NCI-H2029 treated with DMSO at 0.1 percent for 48 hours (cell line): ENCODE measurements around the gene CLSTN2.

Experiments used
- DNase-seq: peaks from one replicate; lab custom pipeline; 2025; lab: John Stamatoyannopoulos, UW

CLSTN2 gene

DNA sequence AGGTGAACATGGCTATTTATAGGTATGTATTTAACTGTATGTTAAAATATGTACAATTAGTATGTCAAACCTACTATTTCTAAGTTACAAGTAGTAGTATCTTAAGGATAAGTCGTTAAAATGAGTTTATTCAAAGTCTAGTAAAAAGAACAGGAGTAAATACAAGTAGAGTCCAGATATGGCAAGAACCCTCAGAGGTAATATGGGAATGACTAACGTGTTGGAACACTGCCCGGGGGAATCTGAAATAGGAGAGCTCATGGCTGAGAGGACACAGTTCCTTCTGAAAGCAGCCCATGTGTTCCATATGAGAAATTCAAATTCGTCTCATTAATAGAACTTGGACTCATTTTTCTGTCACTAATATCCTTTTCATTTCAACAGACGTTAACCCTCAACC lies 158.8 kb downstream of the CLSTN2 start:
- peak; percentile 89 for DNase-seq

DNA sequence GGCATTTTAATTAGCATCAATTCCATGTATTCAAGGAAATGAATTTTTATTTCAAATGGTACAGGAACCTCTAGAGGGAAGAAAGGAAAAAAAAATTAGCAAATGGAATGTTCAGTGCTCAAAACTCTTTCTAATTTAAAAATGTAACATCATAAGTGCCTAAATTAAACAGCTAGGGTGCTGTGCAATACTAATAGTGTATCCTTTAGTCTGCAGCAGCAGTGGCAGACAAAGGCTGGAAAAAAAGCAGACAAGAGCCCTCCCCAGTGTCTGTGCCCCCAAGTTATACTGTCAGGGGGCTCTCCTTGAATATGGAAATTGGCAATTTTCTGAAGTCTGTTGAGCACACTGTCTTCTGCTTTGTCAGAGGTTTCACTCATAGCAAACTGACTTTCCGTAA lies 159.5 kb downstream of the CLSTN2 start:
- no peak for DNase-seq

DNA sequence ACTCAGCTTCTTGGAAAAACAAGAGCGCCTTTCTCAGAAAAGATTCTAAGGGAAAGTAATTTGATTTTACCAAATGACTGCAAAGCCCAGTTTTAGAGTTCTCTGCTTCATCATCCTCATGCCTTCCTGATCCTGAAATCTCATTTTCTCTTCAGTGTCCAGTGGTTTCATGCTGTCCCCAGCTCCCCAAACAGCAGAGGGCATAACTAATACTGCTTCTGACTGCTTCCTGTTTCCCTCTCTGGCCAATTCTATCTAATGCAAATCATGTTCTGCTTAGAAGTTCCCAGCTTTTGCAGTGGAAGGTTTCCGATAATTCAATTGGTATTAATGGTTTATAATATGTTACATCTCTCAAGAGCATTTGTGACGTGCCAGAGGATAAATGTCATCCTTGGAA lies 161.1 kb downstream of the CLSTN2 start:
- no peak for DNase-seq

DNA sequence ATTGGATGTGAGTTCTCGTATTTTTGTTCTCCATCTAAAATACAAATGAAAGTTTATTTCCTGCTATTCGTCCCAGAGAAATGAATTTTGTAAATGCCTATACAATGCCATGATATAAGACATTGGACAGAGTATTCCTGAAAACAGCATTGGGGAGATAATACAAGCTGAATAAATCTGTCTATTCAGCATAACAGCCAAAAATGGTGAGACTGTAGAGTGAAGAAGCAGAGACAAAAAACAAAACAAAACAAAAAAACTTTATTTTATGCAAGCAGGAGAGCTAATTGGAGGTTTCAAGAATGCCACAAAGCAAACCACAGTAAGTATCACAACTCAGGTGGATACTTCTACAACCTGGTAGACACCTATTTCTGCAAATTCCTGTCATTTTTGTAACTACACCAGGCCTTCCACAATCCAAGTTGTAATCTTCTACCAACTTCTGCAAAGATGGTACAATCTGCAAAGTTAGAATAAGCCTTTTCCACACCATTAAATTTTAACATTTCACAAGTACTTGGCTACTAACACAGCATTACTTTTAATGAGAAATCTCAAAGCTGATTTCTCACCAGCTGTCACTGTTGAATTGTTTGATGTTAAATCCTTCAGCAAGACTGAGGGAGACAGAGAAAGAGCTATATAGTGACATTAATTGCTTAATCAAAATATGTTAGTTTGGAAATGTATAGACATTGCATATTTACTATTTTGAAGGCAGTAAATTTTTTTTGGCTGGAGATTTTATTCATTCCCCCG lies 163.1 kb downstream of the CLSTN2 start:
- no peak for DNase-seq

DNA sequence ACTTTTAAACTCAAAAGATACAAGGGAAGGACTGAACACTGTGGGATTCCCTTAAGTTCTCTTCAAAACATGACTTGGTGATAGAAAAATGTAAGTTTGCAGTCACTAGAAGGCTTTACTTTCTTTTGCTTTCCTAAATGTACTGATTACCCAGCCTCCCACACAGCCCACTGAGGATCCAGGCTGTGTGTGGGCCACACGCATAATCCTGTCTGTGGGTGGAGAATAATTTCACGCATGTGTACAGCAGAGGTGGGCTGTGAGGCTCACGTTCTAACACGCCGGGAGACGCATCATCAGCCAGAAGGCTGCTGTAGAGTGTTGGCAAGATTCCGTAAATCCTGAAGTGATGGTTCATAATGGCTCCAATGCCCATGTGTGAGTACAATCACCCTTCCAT lies 165.5 kb downstream of the CLSTN2 start:
- no peak for DNase-seq

DNA sequence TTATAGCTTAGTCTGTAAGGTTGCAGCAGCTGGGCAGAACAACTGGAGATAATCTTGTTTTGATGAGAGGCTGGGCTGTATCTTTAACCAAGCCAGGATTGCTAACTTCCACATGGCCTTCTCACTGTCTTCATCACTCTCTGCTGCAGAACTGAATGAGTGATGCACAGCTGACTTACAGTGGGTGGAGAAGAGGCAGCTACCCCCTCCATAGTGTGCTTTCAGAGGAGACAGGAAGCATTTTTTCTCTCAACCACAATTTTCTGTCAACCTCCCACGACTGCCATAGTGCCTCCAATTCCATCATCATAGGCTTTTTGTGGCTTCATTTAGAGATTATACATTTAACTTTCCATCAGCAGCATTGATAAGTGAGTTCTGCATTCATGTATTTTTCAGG lies 168.2 kb downstream of the CLSTN2 start:
- no peak for DNase-seq

DNA sequence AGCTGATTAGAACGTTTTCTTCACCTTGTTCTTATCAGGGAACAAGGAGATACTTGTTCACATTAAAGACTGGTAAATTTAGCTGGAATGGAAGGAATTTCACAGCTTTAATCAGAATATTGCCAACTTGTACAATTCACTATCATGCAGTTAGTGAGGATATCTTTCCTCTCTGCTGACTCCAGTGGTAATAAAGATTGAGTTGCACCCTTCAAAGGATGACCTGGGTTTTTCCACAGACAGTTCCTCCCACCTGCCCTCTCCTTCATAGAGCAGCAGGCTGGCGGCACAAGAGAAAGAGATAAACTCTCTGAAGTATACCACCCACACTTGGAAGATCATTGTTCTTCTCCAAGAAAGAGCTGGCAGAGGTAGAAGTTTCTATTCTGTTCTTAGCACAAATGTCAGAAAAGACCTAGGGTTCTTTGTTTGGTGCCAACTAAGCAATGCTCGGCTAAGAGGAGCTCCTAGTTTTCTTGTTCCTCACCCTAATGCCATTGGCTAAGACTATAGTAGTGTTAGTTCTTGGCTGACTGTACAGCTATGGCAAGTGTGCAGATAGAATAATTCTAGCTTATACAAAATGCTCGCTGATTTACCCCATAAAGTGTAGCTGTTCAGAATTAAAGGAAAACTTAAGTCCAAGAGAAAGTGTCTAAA lies 169.1 kb downstream of the CLSTN2 start:
- DNase-seq = no peak

DNA sequence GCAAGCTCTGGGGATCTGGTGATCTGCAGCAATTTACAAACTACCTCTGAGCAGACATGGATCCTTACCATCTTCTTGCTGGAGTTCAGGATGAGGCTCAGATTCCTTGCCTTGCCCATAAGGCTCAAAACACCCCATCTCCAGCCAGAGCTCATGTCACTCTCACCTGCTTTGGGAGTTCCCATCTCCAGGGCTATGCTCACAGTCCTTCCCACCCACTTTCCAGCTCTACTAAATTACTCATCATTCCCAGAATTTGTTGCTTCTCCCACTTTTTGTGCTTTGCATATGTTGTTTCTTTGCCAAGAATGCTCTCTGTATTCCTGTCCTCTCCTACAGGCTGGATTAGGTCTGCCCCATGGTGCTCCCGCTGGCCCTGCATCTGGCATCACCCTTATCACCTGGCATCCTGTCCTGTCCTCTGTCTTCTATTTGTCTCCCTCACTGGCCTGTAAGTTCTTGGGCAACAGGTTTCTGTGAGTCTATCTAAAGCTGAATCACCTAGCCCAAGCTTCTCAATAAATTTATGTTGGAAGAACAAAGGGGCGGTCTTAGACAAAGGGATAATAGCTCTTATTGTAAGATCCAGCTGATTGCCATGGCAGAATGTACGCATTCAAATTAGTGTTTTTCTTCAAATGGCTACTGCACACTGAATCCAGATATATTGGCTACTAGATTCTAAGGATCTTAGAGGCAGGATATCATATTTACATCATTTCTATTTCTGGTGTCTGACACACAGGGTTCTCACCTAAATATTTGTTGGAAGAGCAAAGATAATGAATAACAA lies 179.2 kb downstream of the CLSTN2 start:
- no peak for DNase-seq

DNA sequence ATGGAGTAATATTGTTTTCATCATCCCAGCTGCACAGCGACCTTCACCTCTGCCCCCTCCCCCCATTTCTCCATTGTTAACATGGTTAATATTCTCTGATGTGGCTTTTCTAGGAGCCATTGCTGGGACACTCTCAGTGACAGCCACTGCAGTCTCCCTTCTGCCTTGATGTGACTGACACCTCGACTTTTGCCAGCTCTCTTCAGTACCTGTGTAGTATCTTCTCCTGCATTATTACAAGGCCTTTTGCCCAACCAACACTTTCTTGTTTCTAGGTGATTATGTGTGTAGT lies 179.8 kb downstream of the CLSTN2 start:
- no peak for DNase-seq

DNA sequence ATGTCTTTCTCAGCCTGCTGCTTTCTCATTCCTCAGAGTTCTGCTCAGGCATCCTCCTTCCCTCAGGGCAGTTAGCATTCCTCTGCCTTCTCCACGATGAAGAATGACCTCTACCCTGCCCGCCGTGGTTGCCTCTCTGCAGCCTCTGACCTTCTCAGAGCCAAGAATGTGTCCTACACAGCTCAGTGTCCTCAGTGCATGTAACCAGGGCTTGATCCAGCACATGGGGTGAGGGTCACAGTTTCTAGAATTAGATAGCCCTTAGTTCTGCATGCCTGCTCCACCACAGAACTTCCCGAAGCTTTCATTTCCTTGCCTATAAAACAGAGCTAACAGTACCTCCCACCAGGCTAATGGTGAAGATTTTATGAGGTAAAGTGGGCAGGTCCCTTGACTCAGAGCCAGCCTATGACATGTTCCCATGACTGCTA lies 182.1 kb downstream of the CLSTN2 start:
- no peak for DNase-seq

DNA sequence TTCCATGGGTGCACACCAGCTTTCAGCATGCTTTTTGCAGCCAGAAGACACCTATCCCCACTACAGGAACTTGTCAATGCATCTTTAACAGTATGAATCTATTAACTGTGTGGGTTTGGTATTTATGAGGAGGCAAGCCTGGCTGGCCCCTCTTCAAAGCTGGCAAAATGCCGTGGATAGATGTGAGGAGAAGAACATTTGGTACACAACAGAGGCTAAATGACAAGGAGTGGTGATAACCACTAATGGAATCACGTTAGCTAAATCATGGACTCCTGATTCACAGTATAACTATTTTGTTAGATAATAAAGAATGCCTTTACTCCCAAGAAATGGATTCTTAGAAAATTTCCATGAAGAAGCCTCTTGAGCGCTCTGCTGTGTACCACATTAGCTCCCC lies 187.2 kb downstream of the CLSTN2 start:
- no peak for DNase-seq

DNA sequence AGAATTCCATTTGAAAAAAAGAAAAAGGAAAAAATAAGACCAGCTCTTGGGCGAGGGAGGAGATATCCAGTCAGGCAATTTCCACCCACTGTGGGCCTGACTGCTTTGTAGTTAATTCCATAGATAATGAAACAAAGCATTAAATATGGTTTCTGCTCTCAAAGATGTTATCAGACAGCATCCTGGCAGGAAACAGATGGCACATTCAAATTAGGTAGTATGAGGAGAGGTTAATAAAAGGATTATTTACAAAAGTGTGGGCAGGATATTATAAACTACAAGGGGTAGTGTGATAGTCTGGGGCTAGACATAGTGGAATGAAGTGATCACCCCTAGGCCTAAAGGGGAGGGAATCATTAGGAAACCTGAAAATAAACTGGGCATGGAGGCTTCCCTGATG lies 193.2 kb downstream of the CLSTN2 start:
- DNase-seq = no peak

DNA sequence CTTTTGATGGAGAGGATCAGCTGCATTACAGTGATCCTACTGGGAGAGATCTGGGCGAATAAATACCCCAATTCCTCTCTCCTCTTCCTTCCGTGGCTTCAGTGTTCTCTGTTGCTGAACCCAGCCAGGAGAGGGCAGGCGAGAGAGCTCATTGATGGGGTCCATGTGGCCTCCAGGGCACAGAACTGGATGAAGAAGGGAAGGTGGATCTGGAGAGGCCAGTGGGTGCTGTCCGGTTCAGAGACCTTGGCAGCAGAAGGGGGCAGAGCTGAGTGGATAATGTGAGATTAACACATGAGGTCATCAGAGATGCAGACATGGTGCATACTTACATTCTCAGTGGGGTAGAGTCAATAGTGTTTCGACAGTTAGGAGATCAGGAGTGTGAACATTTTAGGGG lies 193.6 kb downstream of the CLSTN2 start:
- DNase-seq = no peak

DNA sequence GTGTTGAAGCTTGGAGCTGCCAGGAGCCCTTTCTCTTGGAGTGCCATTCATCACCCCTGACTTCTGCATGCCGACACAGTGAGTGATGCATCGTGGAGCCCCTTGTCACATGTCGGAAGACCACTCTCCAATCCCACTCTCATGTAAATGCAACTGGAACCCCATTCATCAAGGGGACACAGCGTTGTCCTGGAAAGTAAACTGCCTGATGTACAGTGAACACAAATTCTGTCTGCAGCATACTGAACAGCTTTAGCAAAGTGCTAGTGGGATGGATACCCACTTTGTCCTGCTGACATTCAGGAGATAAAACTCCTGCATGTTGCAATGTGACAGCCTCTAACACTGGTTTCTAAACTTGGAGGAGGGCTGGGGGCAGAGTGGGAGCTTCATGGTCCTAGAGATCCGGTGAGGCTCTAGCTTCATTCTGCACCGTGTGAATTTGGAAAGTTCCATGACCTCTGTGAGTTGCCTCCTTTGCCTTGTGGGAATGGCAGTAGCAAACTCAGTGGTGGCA lies 194.8 kb downstream of the CLSTN2 start:
- DNase-seq = no peak

DNA sequence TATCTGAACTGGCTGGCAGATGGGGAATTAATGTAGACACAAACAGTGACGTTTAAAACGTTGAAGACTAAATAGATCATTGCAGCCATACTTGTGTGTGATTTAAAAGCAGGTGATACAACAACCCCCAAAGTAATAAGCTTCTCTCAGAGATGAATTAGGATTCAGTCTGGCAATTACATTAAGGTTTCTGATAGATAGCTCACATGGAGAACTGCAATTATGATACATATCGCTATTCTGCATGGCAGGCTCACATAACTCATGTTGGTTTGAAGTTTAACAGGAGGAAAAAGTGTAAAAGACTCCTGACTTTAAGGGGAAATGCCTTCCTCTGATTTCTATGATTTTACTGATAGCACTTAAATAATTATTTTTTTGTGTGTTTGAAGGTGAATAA lies 196.9 kb downstream of the CLSTN2 start:
- DNase-seq = no peak

DNA sequence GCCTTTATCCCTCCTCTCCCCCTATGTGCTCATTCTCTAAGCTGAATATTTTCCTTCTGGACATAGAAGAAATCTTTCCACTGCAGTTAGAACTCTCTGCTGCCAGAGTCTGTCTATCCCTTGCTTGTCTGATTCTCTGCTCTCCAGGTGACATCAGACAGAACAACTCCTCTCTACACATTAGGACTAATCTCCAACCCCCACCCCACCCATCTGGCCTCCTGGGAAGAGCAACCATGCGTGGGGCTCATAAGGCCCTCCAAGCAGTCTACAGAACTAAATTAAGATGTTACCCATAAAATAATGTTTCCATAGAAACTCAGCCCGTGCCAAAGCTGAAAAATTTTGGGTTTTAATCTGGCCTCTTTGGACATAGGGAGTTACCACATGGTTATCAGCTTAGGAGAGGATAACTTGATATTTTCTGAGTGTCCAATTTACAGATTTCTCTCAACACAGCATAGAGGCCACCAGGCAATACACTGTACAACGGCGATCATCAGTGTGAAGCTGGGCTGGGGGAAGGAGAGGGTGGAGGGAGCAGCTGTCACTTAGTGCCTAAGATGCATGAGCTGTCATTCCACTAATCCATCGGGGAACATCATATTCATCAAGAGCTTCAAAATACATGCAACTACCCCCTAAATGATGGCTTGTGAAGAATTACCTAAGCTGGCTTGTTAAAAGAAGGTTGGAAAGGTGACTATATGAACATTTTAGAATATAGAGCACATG lies 199.4 kb downstream of the CLSTN2 start:
- DNase-seq = no peak

DNA sequence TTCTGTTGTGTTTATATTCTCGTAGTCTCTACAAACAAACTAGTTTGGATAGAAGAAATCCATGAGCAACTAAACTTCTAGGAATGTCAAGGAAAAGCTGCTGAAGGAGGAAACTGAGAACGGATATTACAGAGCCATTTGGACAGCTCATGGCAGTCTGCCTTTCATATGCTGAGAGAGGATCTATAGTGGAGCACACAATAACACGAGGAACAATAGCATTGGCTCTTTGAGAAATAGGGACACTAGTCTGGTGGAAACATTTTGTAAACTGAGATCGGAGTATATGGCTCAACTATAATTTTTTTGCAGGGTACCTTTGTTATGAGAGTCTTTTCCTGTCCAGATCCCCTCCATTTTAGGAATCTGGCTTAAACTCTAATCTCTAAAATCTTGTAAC lies 200.5 kb downstream of the CLSTN2 start:
- DNase-seq = no peak

DNA sequence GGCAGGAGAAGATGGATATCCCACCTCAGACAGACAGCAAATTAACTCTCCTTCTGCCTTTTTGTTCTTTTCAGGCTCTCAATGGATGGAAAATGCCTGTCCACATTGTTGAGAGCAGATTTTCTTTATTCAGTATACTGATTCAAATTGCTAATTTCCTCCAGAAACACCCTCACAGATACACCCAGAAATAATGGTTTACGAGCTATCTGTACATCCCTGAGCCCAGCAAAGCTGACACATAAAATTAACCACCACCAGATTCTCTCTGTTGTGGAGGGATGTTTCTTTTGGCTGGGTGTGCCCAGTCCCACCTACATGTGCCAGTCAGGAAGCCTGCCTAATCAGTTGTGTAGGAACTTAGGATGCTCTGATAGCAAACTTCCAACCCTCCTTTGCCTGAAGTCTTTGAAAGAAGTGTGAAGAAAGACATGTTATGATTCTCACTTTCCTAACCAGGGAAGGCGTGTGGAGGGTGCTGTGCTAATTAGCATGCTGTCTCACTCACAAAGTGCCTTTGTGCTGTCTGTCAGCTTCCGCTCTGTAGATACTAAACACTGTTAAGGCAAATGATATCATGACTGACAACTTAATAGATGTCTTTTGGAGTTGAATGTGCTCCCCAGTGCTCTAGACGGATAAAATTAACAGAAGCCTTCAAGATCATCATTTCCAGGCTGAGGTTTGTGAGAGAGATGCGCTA lies 208.5 kb downstream of the CLSTN2 start:
- no peak for DNase-seq

DNA sequence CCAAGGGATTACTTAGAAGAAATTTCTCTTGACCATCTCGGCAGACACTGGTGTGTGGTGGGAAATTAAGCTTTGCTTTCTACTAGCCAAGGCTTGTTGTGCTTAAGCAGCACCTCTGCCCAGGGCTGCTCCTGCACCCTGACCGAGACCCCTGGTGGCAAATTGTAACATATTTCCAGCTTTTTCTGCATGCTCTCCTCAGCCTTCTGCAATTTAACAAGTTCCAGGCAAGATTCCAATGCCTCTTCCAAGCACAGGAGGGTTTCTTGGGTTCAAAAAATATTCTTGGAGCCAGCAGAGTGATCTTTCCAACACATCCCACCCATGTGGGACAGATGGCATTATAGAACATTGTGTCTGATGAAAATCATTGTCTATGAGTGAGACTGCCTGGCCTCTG lies 210.5 kb downstream of the CLSTN2 start:
- DNase-seq = no peak

DNA sequence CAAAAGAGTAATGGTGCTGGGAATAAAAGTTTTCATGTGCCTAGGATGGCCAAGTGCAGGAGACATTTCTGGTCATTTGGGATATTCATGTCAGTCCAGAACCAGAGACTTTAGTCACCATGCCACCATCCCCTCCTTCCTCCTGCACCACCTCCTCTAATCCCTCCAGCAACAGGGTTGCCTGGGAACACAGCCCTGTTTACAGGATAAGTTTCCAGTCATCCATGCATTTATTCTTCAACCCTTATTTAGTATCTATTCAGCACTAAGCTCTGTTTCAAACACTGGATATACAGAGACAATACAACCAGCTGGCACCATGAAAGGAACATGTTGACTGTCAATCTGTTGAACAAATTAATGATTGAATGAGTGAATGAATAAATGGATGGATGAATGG lies 211.7 kb downstream of the CLSTN2 start:
- DNase-seq = no peak

DNA sequence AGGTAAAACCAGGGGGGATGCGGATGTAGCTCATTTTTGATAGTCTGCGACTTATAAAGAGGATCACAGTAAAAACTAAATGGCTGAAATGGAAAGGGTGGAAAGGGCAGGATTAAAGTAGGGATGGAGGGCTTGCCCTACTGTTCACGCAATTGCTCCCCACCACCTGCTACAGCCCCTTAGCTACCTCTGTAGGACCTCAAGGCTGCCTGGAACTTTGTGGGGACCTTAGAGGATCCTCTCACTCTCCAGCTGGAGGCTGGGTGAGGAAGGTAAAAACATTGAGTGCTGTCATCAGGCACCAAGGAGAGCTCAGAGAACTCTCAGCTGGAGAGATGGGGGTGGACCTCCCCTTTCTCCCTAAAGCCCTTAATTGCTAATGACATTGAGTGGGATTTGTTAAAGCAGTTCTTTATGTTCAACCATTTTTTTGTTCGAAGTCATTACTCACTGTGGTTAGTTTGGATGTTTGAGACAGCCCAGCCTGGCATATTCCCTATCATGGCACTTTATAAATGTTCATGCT lies 213.0 kb downstream of the CLSTN2 start:
- no peak for DNase-seq
